GM12878 (cell line): ENCODE data around the gene DSE. TPM values are rescaled to one million over a fixed set of nuclear protein-coding genes. Genes with fewer than 3 reads are reported as not detected.

ENCODE experiments used
- ATAC-seq: fragments of 200-7000 bp; cut with Tn5 transposase; 3 replicates; pipeline ENCODE4 v1.9.1; 2020; ENCODE audit warnings: mild to moderate bottlenecking, moderate library complexity
- BruUV-seq: library from RNA; stranded (reverse); fragments of 400-500 nt; replicated peaks from 2 replicates; lab custom pipeline; 2021; lab: Mats Ljungman, UMichigan
- CTCF ChIA-PET: fragments of 300-600 bp; sonication (Branson Sonifier 250); formaldehyde crosslinking; extraction: SDS; loops from one replicate; lab custom pipeline; 2021; ENCODE audit warnings: inconsistent platforms; lab: Yijun Ruan, JAX
- POLR2A ChIA-PET: fragments of 350-600 bp; formaldehyde crosslinking; extraction: SDS; loops from one replicate; lab custom pipeline; 2021; ENCODE audit warnings: inconsistent platforms; lab: Charles Lee
- RAD21 ChIA-PET: fragments of 300-600 bp; sonication (Branson Sonifier 250); formaldehyde crosslinking; loops from one replicate; lab custom pipeline; 2023; ENCODE audit warnings: antibody characterized with exemption; ENCODE audit not compliant: unreplicated experiment; lab: Charles Lee
- SMC1A ChIA-PET: fragments of 300-600 bp; sonication (Branson Sonifier 250); formaldehyde crosslinking; loops from one replicate; lab custom pipeline; 2023; ENCODE audit not compliant: unreplicated experiment, uncharacterized antibody; lab: Charles Lee
- DNase-seq: peaks from one replicate; pipeline ENCODE4 v3.0.0-alpha.2; 2011; ENCODE audit warnings: low read depth, low spot score
- FAIRE-seq: peaks from 3 replicates; lab custom pipeline; 2011; peaks lifted over from hg19 to GRCh38; lab: Jason Lieb, UNC
- H2AFZ ChIP-seq: 2 replicates; pipeline ENCODE4 v1.6.0; 2011; ENCODE audit warnings: low read depth, low read length, control low read depth; ENCODE audit not compliant: control insufficient read depth
- H3K27ac ChIP-seq: 2 replicates; pipeline ENCODE4 v1.5.1; 2011; ENCODE audit warnings: control low read depth; ENCODE audit not compliant: control insufficient read depth, insufficient read depth
- H3K27me3 ChIP-seq, 2 experiments: replicated peaks in 1 of 2; 2 replicates each; pipeline versions ENCODE4 v1.6.0 to v1.6.1; 2011; ENCODE audit warnings: low read length in 1 of 2; ENCODE audit not compliant: control insufficient read depth in 2 of 2, insufficient read depth in 2 of 2
- H3K36me3 ChIP-seq, 2 experiments: 2 replicates each; pipeline ENCODE4 v1.5.1; 2011; ENCODE audit warnings: low read length in 1 of 2; ENCODE audit not compliant: control insufficient read depth in 2 of 2, insufficient read depth in 2 of 2
- H3K4me1 ChIP-seq: 2 replicates; pipeline ENCODE4 v1.6.1; 2011; ENCODE audit warnings: mild to moderate bottlenecking, low read length, moderate library complexity, mixed read lengths; ENCODE audit not compliant: control insufficient read depth, insufficient read depth
- H3K4me2 ChIP-seq: 2 replicates; pipeline ENCODE4 v1.6.0; 2011; ENCODE audit warnings: control low read depth; ENCODE audit not compliant: control insufficient read depth, insufficient read depth
- H3K4me3 ChIP-seq: fragments of 200-600 bp; sonication (generic); 2 replicates; pipeline ENCODE4 v1.5.1; 2016
- H3K79me2 ChIP-seq: 2 replicates; pipeline ENCODE4 v1.6.0; 2011; ENCODE audit warnings: low read length; ENCODE audit not compliant: control insufficient read depth, insufficient read depth
- H3K9ac ChIP-seq: 2 replicates; pipeline ENCODE4 v1.8.0; 2011; ENCODE audit warnings: low read length, control low read depth, mixed read lengths; ENCODE audit not compliant: control insufficient read depth, insufficient read depth
- H3K9me3 ChIP-seq: replicated peaks from 3 replicates; pipeline ENCODE4 v1.5.1; 2011; ENCODE audit warnings: mild to moderate bottlenecking, low read length; ENCODE audit not compliant: control insufficient read depth, insufficient read depth
- H4K20me1 ChIP-seq: 2 replicates; pipeline ENCODE4 v1.6.0; 2011; ENCODE audit not compliant: control insufficient read depth, insufficient read depth
- RAD21 ChIP-seq: IDR thresholded peaks from 2 replicates; pipeline ENCODE4 v1.6.1; 2011; ENCODE audit warnings: mild to moderate bottlenecking, low read depth, low read length, moderate library complexity; ENCODE audit not compliant: insufficient read depth
- ZNF622 ChIP-seq: fragments of 450-650 bp; IDR thresholded peaks from 2 replicates; pipeline ENCODE4 v1.6.1; 2017; ENCODE audit warnings: mild to moderate bottlenecking, inconsistent platforms
- WGBS: methylation state at CpG from one replicate; pipeline ENCODE4 v1.1.6; 2016; ENCODE audit warnings: low lambda C conversion rate; ENCODE audit not compliant: insufficient replicate concordance, insufficient coverage; ENCODE audit errors: missing lambda C conversion rate; 5-methylcytosine and 5-hydroxymethylcytosine counted together
- in situ Hi-C: fragments of 300-500 bp; cut with MboI; formaldehyde crosslinking; loops from 9 replicates; pipeline ENCODE4 v1.14.3; 2018; ENCODE audit warnings: mixed read lengths
- intact Hi-C: fragments of 100-400 bp; cut with micrococcal nuclease; formaldehyde crosslinking; loops from one replicate; pipeline ENCODE4 v1.14.2; 2022; ENCODE audit not compliant: unreplicated experiment
- polyA plus RNA-seq, 11 experiments: library from polyadenylated mRNA; depleted of rRNA in 4 of 11; unstranded in 6 of 11; stranded (reverse) in 5 of 11; fragments of >200 nt; fragmentation: Nextera tagmentation in 4 of 11; fragmentation: Illumina TruSeq in 1 of 11; extraction: Ambion mirVana in 4 of 11; extraction: Trizol in 1 of 11; gene quantifications; 1 replicate in 1 of 11; 2 replicates in 10 of 11; pipeline versions ENCODE4 v1.2.1 to v1.2.3, GENCODE V29; 2011 to 2016; ENCODE audit warnings: inconsistent platforms in 2 of 11, missing spikeins in 2 of 11, low read depth in 1 of 11
- total RNA-seq, 4 experiments: library from RNA; depleted of rRNA in 3 of 4; stranded (reverse); fragments of >200 nt in 3 of 4; fragmentation: Illumina TruSeq in 1 of 4; extraction: Trizol in 1 of 4; gene quantifications; 2 replicates each; pipeline versions ENCODE4 v1.2.1 to v1.2.3, GENCODE V29; 2013 to 2021
- TF ChIP-seq, protein P1 (sequence below), 3 experiments: IDR thresholded peaks in 2 of 3; conservative IDR thresholded peaks in 1 of 3; 2 replicates each; pipeline ENCODE4 v1.5.1; 2011; ENCODE audit warnings: low read depth in 3 of 3, low read length in 3 of 3, mild to moderate bottlenecking in 3 of 3, control low read depth in 2 of 3, moderate library complexity in 2 of 3, inconsistent platforms in 1 of 3, mixed read lengths in 1 of 3; ENCODE audit not compliant: control insufficient read depth in 2 of 3, insufficient read depth in 1 of 3; ENCODE audit errors: extremely low read depth in 1 of 3

Gene DSE
- total and polyA plus RNA-seq, 10 of the 15 experiments (the other 5 are each of a cell fraction or from before 2014, with no cell fraction given), result 12.6 to 76.4 (median 43.0) TPM

DNA sequence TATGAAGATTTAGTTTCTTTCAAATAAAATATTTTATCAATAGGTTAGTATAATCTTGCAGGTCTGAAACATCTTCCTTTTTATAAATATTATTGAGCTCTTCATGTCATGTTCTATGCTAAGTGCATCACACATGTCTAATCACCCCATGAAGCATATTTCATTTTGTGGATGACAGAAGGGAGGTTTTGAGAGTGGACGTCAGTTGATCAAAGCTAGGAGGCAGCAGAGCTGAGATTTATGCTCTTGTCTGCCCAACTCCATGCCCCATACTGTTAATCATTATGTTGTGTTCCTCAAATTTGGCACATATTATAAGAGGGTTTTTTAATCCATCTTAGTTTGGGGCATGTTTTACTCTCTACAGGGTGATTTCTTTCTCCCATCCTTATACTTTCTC is 22.7 kb downstream of the DSE start:
- no peak for FAIRE-seq
- ATAC-seq, result peak; percentile 71

More for the DNA sequence above, 22.7 kb downstream of the DSE start:
- RAD21 ChIA-PET, result interaction anchor here (0.6 to 3.6 kb wide), 18 partner anchors 8 to 137 kb away, joined by 3 to 22 read pairs (median 5); partner anchors contain the start of gene DSE
- Histone ChIP-seq H3K27me3 (no peaks in the 10 kb centered on the region), H3K9ac (no peak overlapping the region), H3K4me3 (peak overlapping the region; percentile 22; the same call in 1 of the 2 replicates), H3K79me2 (peaks cover 96% of the 10 kb centered on the region), H4K20me1 (no peaks in the 10 kb centered on the region), H2AFZ (no peak overlapping the region), H3K36me3 (no peaks in the 10 kb centered on the region), H3K4me2 (peak overlapping the region; percentile 47; the same call in 1 of the 2 replicates), H3K27ac (peak overlapping the region; percentile 54), H3K9me3 (no peaks in the 10 kb centered on the region; the same call in 2 of the 3 replicates), H3K4me1 (peaks cover 81% of the 10 kb centered on the region)
- CTCF ChIA-PET, result interaction anchor here (0.6 to 6.5 kb wide), 39 partner anchors 9 to 193 kb away, joined by 3 to 85 read pairs (median 4); partner anchors contain the start of genes DSE and RWDD1
- 14% methylated on average over 1 of the region's 1 CpG for WGBS
- POLR2A ChIA-PET, result interaction anchor here (2.7 to 7.0 kb wide), 2 partner anchors 10 to 15 kb away, joined by 14 to 43 read pairs; no protein-coding TSS in a partner anchor
- BruUV-seq, result no TSS peak
- TF ChIP-seq RAD21 (peak; percentile 32; the same call in 1 of the 2 replicates), ZNF622 (no peak)
- TF ChIP-seq, protein P1, sequence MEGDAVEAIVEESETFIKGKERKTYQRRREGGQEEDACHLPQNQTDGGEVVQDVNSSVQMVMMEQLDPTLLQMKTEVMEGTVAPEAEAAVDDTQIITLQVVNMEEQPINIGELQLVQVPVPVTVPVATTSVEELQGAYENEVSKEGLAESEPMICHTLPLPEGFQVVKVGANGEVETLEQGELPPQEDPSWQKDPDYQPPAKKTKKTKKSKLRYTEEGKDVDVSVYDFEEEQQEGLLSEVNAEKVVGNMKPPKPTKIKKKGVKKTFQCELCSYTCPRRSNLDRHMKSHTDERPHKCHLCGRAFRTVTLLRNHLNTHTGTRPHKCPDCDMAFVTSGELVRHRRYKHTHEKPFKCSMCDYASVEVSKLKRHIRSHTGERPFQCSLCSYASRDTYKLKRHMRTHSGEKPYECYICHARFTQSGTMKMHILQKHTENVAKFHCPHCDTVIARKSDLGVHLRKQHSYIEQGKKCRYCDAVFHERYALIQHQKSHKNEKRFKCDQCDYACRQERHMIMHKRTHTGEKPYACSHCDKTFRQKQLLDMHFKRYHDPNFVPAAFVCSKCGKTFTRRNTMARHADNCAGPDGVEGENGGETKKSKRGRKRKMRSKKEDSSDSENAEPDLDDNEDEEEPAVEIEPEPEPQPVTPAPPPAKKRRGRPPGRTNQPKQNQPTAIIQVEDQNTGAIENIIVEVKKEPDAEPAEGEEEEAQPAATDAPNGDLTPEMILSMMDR (IDR thresholded peaks at IDR 0.05 in 2 of 3, conservative IDR thresholded peaks at IDR 0.05 in 1 of 3; ENCODE audit: control insufficient read depth in 2 of 3, extremely low read depth in 1 of 3, insufficient read depth in 1 of 3, low read depth in 3 of 3, low read length in 3 of 3), result peak; percentile 16 to 40 (median 33); a peak in 4 of 6 replicates
- in situ Hi-C loops, result no loop called here
- DNase-seq, result no peak
- SMC1A ChIA-PET, result interaction anchor here (0.6 to 9.4 kb wide), 18 partner anchors 10 to 142 kb away, joined by 3 to 101 read pairs (median 5); partner anchors contain the start of genes DSE and TSPYL1
- intact Hi-C loops, result loop anchor here (2.0 kb wide), 1 partner anchor 13 kb away; no protein-coding TSS in a partner anchor
